SU-DHL-6 (cell line): ENCODE data around the gene NUP62.

ENCODE experiments used
- H2AFZ ChIP-seq: fragments of 200-600 bp; sonication (generic); 2 replicates; pipeline ENCODE4 v1.6.1; 2014; ENCODE audit warnings: low read depth, mild to moderate bottlenecking, moderate library complexity, mixed read lengths, antibody characterized with exemption, low read length; ENCODE audit not compliant: severe bottlenecking
- H3F3A ChIP-seq: fragments of 200-600 bp; shearing (Covaris generic); 2 replicates; pipeline ENCODE4 v1.6.0; 2016; ENCODE audit warnings: antibody characterized with exemption, mild to moderate bottlenecking; ENCODE audit not compliant: insufficient read depth
- H3K27ac ChIP-seq: fragments of 200-600 bp; sonication (generic); 2 replicates; pipeline ENCODE4 v1.5.1; 2016; ENCODE audit warnings: low read depth, mild to moderate bottlenecking, low read length, moderate library complexity, mixed read lengths
- H3K27me3 ChIP-seq: fragments of 200-600 bp; sonication (generic), shearing (Covaris generic); 2 replicates; pipeline ENCODE4 v1.6.0; 2014; ENCODE audit warnings: mild to moderate bottlenecking, low read length
- H3K36me3 ChIP-seq: fragments of 200-600 bp; sonication (generic); 2 replicates; pipeline ENCODE4 v1.6.1; 2014; ENCODE audit warnings: mild to moderate bottlenecking, low read length, mixed read lengths
- H3K4me2 ChIP-seq: fragments of 300-600, 200-600 bp; shearing (Covaris generic), sonication (generic); 2 replicates; pipeline ENCODE4 v1.6.0; 2014; ENCODE audit warnings: low read length, low read depth, mild to moderate bottlenecking; ENCODE audit not compliant: poor library complexity, severe bottlenecking
- H3K4me3 ChIP-seq: fragments of 200-600 bp; sonication (generic); 2 replicates; pipeline ENCODE4 v1.5.1; 2014; ENCODE audit warnings: antibody characterized with exemption, low read length, mild to moderate bottlenecking, mixed read lengths; ENCODE audit not compliant: insufficient read depth, poor library complexity, severe bottlenecking
- H3K79me2 ChIP-seq: fragments of 200-600 bp; sonication (generic); 2 replicates; pipeline ENCODE4 v1.6.1; 2014; ENCODE audit warnings: mild to moderate bottlenecking, low read length, moderate library complexity; ENCODE audit not compliant: insufficient read depth
- H3K9ac ChIP-seq: fragments of 200-600 bp; sonication (generic); 2 replicates; pipeline ENCODE4 v1.7.0; 2014; ENCODE audit warnings: mild to moderate bottlenecking, low read length
- H3K9me2 ChIP-seq: fragments of 200-600 bp; sonication (generic); replicated peaks from 2 replicates; pipeline ENCODE4 v1.6.1; 2014; ENCODE audit warnings: low read length; ENCODE audit not compliant: insufficient read depth
- H3K9me3 ChIP-seq: fragments of 200-600 bp; sonication (generic); 2 replicates; pipeline ENCODE4 v1.6.1; 2014; ENCODE audit warnings: low read length, mixed read lengths; ENCODE audit not compliant: insufficient read depth
- H4K20me1 ChIP-seq: fragments of 200-600 bp; sonication (generic); 2 replicates; pipeline ENCODE4 v1.6.1; 2014; ENCODE audit warnings: low read depth, mild to moderate bottlenecking, antibody characterized with exemption, low read length, moderate library complexity, mixed read lengths
- EZH2phosphoT487 ChIP-seq: fragments of 200-600 bp; sonication (generic), shearing (Covaris generic); conservative IDR thresholded peaks from 2 replicates; pipeline ENCODE4 v1.6.1; 2018; ENCODE audit warnings: mild to moderate bottlenecking, antibody characterized with exemption, low read length, moderate library complexity, mixed read lengths
- TF ChIP-seq, protein P1 (sequence below): fragments of 200-600 bp; sonication (generic); IDR thresholded peaks from one replicate; pipeline ENCODE4 v1.5.1; 2017; ENCODE audit warnings: antibody characterized with exemption, mild to moderate bottlenecking, low read length, moderate library complexity; ENCODE audit not compliant: insufficient read depth, poor library complexity, severe bottlenecking

Gene NUP62

DNA sequence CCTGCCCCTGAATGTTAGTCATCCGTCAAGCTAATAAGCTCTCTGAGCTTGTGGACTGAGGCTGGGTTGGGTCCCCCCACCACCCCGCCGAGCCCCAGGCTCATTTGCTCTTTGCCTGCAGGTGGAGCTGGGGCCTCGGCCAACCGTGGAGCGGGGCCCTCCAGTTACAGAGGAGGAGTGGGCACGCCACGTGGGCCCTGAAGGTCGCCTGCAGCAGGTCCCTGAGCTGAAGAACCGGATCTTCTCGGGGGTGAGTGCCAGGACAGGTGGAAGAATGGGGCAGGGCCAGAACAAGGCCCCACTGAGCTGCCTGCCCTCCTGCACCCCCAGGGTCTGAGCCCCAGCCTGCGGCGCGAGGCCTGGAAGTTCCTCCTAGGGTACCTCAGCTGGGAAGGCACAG, 46.7 kb downstream of the NUP62 start:
- Histone ChIP-seq H4K20me1 (no peaks in the 10 kb centered on the region), H3K27me3 (no peaks in the 10 kb centered on the region), H3K9me2 (no peaks in the 10 kb centered on the region), H3K9me3 (no peaks in the 10 kb centered on the region), H3K27ac (no peak overlapping the region), H3K36me3 (peaks cover 8% of the 10 kb centered on the region; the same call in 1 of the 2 replicates), H3K79me2 (no peaks in the 10 kb centered on the region), H3F3A (peaks cover 7% of the 10 kb centered on the region; the same call in 1 of the 2 replicates), H3K9ac (no peak overlapping the region), H3K4me2 (no peak overlapping the region), H3K4me3 (no peak overlapping the region), H2AFZ (no peak overlapping the region)
- TF ChIP-seq, protein P1, sequence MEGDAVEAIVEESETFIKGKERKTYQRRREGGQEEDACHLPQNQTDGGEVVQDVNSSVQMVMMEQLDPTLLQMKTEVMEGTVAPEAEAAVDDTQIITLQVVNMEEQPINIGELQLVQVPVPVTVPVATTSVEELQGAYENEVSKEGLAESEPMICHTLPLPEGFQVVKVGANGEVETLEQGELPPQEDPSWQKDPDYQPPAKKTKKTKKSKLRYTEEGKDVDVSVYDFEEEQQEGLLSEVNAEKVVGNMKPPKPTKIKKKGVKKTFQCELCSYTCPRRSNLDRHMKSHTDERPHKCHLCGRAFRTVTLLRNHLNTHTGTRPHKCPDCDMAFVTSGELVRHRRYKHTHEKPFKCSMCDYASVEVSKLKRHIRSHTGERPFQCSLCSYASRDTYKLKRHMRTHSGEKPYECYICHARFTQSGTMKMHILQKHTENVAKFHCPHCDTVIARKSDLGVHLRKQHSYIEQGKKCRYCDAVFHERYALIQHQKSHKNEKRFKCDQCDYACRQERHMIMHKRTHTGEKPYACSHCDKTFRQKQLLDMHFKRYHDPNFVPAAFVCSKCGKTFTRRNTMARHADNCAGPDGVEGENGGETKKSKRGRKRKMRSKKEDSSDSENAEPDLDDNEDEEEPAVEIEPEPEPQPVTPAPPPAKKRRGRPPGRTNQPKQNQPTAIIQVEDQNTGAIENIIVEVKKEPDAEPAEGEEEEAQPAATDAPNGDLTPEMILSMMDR: no peak
- no peak for TF ChIP-seq EZH2phosphoT487

DNA sequence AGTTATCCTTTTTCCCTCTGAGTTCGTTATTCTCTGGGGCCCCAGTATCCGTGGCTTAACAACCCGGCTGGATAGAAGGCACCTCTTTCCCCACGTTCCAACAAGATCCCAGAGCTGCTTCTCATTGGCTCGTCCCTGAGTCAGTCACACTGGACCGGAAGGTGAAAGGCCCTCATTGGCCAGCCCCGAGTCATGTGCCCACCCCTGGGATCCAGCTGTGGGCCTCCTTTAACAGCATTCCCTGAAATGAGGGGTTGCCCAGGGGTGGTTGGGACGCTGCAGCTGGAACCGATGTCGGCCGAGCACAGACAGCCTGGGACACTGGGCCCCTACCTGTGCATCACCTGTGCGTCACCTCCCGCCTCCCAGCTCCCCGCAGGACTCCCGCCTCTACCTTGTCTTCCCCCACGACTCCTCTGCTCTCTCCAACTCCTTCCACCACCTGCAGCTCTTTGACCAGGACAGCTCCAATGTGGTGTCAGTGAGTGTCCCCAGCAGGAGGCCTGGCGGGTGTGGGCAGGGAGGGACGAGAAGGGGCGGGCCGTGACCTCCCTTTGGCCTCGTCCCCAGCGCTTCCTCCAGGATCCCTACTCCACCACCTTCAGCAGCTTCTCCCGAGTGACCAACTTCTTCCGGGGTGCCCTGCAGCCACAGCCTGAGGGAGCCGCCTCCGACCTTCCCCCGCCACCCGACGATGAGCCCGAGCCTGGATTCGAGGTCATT, 47.5 kb downstream of the NUP62 start:
- no peak overlapping the region for H3K27ac ChIP-seq
- no peaks in the 10 kb centered on the region for H3K9me2 ChIP-seq
- no peak overlapping the region for H3K4me2 ChIP-seq
- TF ChIP-seq, protein P1: no peak
- TF ChIP-seq EZH2phosphoT487: no peak
- H3K4me3 ChIP-seq: no peak overlapping the region
- H3F3A ChIP-seq: peaks cover 7% of the 10 kb centered on the region; the same call in 1 of the 2 replicates
- H3K79me2 ChIP-seq: no peaks in the 10 kb centered on the region
- H3K27me3 ChIP-seq: no peaks in the 10 kb centered on the region
- no peak overlapping the region for H2AFZ ChIP-seq
- H3K9me3 ChIP-seq: no peaks in the 10 kb centered on the region
- H3K36me3 ChIP-seq: peaks cover 8% of the 10 kb centered on the region; the same call in 1 of the 2 replicates
- no peaks in the 10 kb centered on the region for H4K20me1 ChIP-seq
- no peak overlapping the region for H3K9ac ChIP-seq

DNA sequence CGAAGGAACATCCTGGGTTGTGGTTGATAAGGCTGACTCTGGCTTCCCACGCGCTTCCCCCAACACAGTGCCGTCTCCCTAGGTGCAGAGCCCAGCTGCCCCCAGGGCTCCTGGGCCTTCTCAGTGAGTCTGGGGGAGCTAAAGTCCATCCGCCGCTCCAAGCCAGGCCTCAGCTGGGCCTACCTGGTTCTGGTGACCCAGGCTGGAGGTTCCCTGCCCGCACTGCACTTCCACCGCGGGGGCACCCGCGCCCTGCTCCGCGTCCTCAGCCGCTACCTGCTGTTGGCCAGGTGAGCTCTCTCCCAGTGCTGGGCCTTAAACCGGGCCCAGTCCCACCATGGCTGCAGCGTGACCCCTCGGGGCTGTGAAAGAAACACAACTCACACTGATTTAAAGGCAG, 48.1 kb downstream of the NUP62 start:
- H3K4me3 ChIP-seq: no peak overlapping the region
- H3K4me2 ChIP-seq: no peak overlapping the region
- H4K20me1 ChIP-seq: no peaks in the 10 kb centered on the region
- no peaks in the 10 kb centered on the region for H3K9me3 ChIP-seq
- TF ChIP-seq EZH2phosphoT487: no peak
- TF ChIP-seq, protein P1: no peak
- H3K79me2 ChIP-seq: no peaks in the 10 kb centered on the region
- H3F3A ChIP-seq: peaks cover 1% of the 10 kb centered on the region; the same call in 1 of the 2 replicates
- no peaks in the 10 kb centered on the region for H3K27me3 ChIP-seq
- H3K9me2 ChIP-seq: no peaks in the 10 kb centered on the region
- no peak overlapping the region for H2AFZ ChIP-seq
- peaks cover 8% of the 10 kb centered on the region; the same call in 1 of the 2 replicates for H3K36me3 ChIP-seq
- H3K9ac ChIP-seq: no peak overlapping the region
- no peak overlapping the region for H3K27ac ChIP-seq
